Cardiac muscle cell (in vitro differentiated cells and primary cell): ENCODE data around the gene TMEM59L. TPM values are rescaled to one million over a fixed set of nuclear protein-coding genes. Genes with fewer than 3 reads are reported as not detected.

Experiments used
- DNase-seq, 2 donors: peaks; one replicate each; pipeline versions ENCODE4 v3.0.0 to v3.0.0-alpha.2; 2010 to 2017; ENCODE audit warnings: low read depth in 1 of 2, low spot score in 1 of 2
- H3K27ac ChIP-seq: fragments of 200-600 bp; sonication (generic); 2 replicates; pipeline ENCODE4 v1.5.1; 2016
- H3K27me3 ChIP-seq: fragments of 200-600 bp; sonication (generic); 2 replicates; pipeline ENCODE4 v1.6.0; 2016; ENCODE audit warnings: control low read depth
- H3K36me3 ChIP-seq: fragments of 200-600 bp; sonication (generic); 2 replicates; pipeline ENCODE4 v1.5.1; 2016; ENCODE audit warnings: control low read depth
- H3K4me1 ChIP-seq: fragments of 200-600 bp; sonication (generic); 2 replicates; pipeline ENCODE4 v1.8.1; 2017; ENCODE audit warnings: low read depth, mild to moderate bottlenecking, mixed run types
- H3K4me3 ChIP-seq: fragments of 200-600 bp; sonication (generic); 2 replicates; pipeline ENCODE4 v1.5.1; 2016; ENCODE audit warnings: mild to moderate bottlenecking
- H3K9me3 ChIP-seq: fragments of 200-600 bp; sonication (generic); 2 replicates; pipeline ENCODE4 v1.5.1; 2017; ENCODE audit warnings: low read depth, mild to moderate bottlenecking, control low read depth
- polyA plus RNA-seq: library from polyadenylated mRNA; unstranded; fragments of >200 nt; fragmentation: Nextera tagmentation; extraction: Ambion mirVana; gene quantifications from 2 replicates; pipeline ENCODE4 v1.2.1, GENCODE V29; 2016
- total RNA-seq: library from RNA; depleted of rRNA; stranded (reverse); fragments of >200 nt; gene quantifications from 2 replicates; pipeline ENCODE4 v1.2.3, GENCODE V29; 2016
- TF ChIP-seq, protein P1 (sequence below): IDR thresholded peaks from 2 replicates; pipeline ENCODE4 v1.5.1; 2012; ENCODE audit warnings: low read depth, mild to moderate bottlenecking, low read length

The TMEM59L gene
- total and polyA plus RNA-seq, 2 experiments from 2014 or later, result 1.6 to 2.0 TPM

GRCh38 chr19:18656337-18657086, 43.8 kb downstream of the TMEM59L start:
- no peak for DNase-seq
- Histone ChIP-seq H3K27ac (no peak overlapping the region), H3K4me1 (no peaks in the 10 kb centered on the region), H3K4me3 (no peak overlapping the region), H3K9me3 (no peaks in the 10 kb centered on the region), H3K36me3 (no peaks in the 10 kb centered on the region), H3K27me3 (no peaks in the 10 kb centered on the region)
- TF ChIP-seq, protein P1, sequence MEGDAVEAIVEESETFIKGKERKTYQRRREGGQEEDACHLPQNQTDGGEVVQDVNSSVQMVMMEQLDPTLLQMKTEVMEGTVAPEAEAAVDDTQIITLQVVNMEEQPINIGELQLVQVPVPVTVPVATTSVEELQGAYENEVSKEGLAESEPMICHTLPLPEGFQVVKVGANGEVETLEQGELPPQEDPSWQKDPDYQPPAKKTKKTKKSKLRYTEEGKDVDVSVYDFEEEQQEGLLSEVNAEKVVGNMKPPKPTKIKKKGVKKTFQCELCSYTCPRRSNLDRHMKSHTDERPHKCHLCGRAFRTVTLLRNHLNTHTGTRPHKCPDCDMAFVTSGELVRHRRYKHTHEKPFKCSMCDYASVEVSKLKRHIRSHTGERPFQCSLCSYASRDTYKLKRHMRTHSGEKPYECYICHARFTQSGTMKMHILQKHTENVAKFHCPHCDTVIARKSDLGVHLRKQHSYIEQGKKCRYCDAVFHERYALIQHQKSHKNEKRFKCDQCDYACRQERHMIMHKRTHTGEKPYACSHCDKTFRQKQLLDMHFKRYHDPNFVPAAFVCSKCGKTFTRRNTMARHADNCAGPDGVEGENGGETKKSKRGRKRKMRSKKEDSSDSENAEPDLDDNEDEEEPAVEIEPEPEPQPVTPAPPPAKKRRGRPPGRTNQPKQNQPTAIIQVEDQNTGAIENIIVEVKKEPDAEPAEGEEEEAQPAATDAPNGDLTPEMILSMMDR, result no peak

- TF ChIP-seq, protein P1, result no peak
- DNase-seq, result peak in 1 of 2 donors; percentile 97
- no peaks in the 10 kb centered on the region for H3K4me1 ChIP-seq
- H3K27ac ChIP-seq, result no peak overlapping the region
- no peaks in the 10 kb centered on the region for H3K9me3 ChIP-seq
- H3K4me3 ChIP-seq, result no peak overlapping the region
- no peaks in the 10 kb centered on the region for H3K36me3 ChIP-seq
- no peaks in the 10 kb centered on the region for H3K27me3 ChIP-seq
Measured at GRCh38 chr19:18657590-18658365, 45.1 kb downstream of the TMEM59L start.

- Histone ChIP-seq H3K27me3 (no peaks in the 10 kb centered on the region), H3K36me3 (no peaks in the 10 kb centered on the region), H3K9me3 (no peaks in the 10 kb centered on the region), H3K4me3 (no peak overlapping the region), H3K4me1 (no peaks in the 10 kb centered on the region), H3K27ac (no peak overlapping the region)
- DNase-seq, result no peak
- TF ChIP-seq, protein P1, result no peak
Measured at GRCh38 chr19:18658366-18658855, 45.7 kb downstream of the TMEM59L start.

DNA sequence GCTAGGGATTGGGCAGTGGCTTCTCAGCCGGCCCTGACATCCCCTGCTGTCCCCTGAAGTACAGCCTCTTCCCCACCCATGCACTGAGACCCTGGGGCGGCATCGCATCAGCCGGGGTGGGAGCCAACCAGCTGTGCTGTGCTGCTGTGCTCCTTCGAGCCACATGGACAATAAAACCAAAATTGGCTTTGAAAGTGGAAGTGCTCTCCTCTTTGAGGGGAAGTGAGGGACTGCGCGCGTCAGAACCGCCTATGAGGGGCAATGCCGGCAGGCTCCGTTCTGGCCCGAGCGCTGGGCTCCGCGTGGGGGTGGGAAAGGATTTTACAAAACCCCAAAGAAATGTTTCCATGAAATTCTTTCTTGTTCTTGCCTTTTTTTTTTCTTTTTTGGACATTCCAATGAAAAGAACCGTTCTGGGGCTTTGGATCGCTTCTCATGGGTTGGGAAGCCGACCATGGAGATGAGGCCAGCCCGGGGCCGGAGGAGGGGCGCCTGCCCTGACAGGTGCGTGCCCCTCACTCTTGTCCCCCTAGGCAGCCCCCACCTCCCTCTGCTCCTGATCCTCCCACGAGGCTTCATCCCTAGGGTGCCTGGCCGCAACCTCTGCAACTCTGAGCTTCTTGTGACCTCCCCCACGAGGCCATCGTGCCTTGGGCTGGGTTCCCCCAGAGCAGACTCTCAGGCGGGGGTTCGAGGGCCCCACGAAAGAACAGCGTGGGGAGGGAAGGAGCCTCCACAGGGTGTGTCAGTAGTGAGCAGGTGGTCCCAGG, 46.8 kb downstream of the TMEM59L start:
- Histone ChIP-seq H3K27me3 (no peaks in the 10 kb centered on the region), H3K9me3 (no peaks in the 10 kb centered on the region), H3K27ac (no peak overlapping the region), H3K4me3 (no peak overlapping the region), H3K4me1 (no peaks in the 10 kb centered on the region), H3K36me3 (no peaks in the 10 kb centered on the region)
- DNase-seq, result peak in 1 of 2 donors; percentile 45
- TF ChIP-seq, protein P1, result no peak

DNA sequence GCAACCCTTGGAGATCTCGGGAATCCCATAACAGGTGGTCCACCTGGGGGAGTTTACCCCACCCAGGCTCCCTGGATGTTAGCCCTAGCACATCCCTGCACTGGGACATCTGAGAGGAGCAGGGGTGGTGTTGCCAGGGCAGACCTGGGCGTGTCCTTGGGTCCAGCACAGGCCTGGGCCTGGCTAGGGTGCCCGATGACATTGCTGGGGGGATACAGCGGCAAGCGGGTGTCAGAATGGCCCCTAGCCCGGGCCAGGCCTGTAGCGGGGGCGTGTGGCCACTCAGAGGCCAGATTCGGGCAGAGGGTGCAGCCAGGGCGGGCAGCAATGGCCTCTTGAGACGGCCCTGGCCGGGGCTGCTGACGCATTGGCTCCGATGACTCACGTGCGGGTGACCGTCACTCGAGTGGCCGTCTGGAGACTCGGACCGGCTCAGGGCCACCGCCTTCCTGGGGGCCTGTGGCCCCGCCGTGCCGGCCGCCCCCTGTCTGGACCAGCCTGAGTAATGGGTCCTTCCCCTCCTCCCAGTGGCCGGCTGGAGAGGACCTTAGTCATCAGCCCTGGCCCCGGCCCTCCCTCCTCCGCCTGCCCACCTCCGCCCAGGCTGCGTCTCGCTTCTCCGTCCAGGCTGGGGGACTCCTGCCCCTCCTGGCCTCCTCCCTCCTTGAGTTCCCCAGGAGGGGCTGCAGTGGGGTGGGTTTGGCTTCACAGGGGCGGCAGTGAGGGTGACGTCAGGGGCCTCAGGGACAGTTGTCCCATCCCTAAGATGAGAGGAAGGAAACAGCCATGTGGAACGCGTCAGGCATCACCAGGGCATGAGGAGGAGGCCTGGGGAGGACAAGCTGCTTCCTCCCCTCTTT, 47.6 kb downstream of the TMEM59L start:
- no peak overlapping the region for H3K27ac ChIP-seq
- peak in 1 of 2 donors; percentile 44 for DNase-seq

More for the DNA sequence above, 47.6 kb downstream of the TMEM59L start:
- Histone ChIP-seq H3K36me3 (no peaks in the 10 kb centered on the region), H3K4me1 (no peaks in the 10 kb centered on the region), H3K4me3 (no peak overlapping the region), H3K27me3 (no peaks in the 10 kb centered on the region), H3K9me3 (no peaks in the 10 kb centered on the region)
- TF ChIP-seq, protein P1, result no peak
